ENCODE measurements around the gene STAT6. TPM values are rescaled to one million over a fixed set of nuclear protein-coding genes. Genes with fewer than 3 reads are reported as not detected.

The STAT6 gene
- total and polyA plus RNA-seq, 10 of the 15 experiments (the other 5 are each of a cell fraction or from before 2014, with no cell fraction given), result 14.2 to 176 (median 89.6) TPM

GRCh38 chr12:57093415-57094207 lies 17.6 kb downstream of the STAT6 start (continued):
- no peak for TF ChIP-seq ZNF592 (IDR thresholded peaks at IDR 0.05)
- TF ChIP-seq RBBP5 (conservative IDR thresholded peaks at IDR 0.05), result no peak
- TF ChIP-seq E4F1 (IDR thresholded peaks at IDR 0.05; ENCODE audit: borderline replicate concordance, partially characterized antibody), result no peak
- no peak for TF ChIP-seq MYC (IDR thresholded peaks at IDR 0.05; ENCODE audit: insufficient read depth, insufficient read length, insufficient replicate concordance, low read length, severe bottlenecking)
- TF ChIP-seq MTA2 (IDR thresholded peaks at IDR 0.05; ENCODE audit: low read depth), result no peak
- peak; percentile 55; the same call in 1 of the 2 replicates for TF ChIP-seq DPF2 (IDR thresholded peaks at IDR 0.05)
- TF ChIP-seq ZNF274 (IDR thresholded peaks at IDR 0.05; ENCODE audit: insufficient read depth, insufficient read length), result no peak
- no peak for TF ChIP-seq ZNF207 (IDR thresholded peaks at IDR 0.05; ENCODE audit: borderline replicate concordance)
- no peak for TF ChIP-seq WRNIP1 (IDR thresholded peaks at IDR 0.05; ENCODE audit: borderline replicate concordance, low read depth, low read length)
- no peak for TF ChIP-seq KLF5 (IDR thresholded peaks at IDR 0.05; ENCODE audit: partially characterized antibody)
- peak; percentile 64 for TF ChIP-seq MEF2A (IDR thresholded peaks at IDR 0.05; ENCODE audit: insufficient read depth, low read depth, low read length)
- no peak for TF ChIP-seq ZSCAN29 (IDR thresholded peaks at IDR 0.05)
- TF ChIP-seq FOXM1 (IDR thresholded peaks at IDR 0.05; ENCODE audit: low read depth, low read length), result no peak
- 0 out of 2 replicates have a peak, but pooled peaks have one; percentile 17 for TF ChIP-seq MXI1 (IDR thresholded peaks at IDR 0.05; ENCODE audit: low read depth, low read length)
- TF ChIP-seq CEBPZ (IDR thresholded peaks at IDR 0.05; ENCODE audit: low read depth, low read length), result no peak
- no peak for TF ChIP-seq HCFC1 (IDR thresholded peaks at IDR 0.05; ENCODE audit: low read length)
- no peak for TF ChIP-seq CHD1 (IDR thresholded peaks at IDR 0.05; ENCODE audit: low read depth, low read length)
- no peak for TF ChIP-seq BCL3 (IDR thresholded peaks at IDR 0.05; ENCODE audit: borderline replicate concordance, insufficient read depth, low read depth, low read length, poor library complexity, severe bottlenecking)
